H1 (cell line): ENCODE measurements around the gene BTBD1. TPM values are rescaled to one million over a fixed set of nuclear protein-coding genes. Genes with fewer than 3 reads are reported as not detected.

Experiments used
- CTCF ChIA-PET: fragments of 300-600 bp; sonication (Branson Sonifier 250); formaldehyde crosslinking; loops from one replicate; lab custom pipeline; 2021; ENCODE audit not compliant: partially characterized antibody; lab: Charles Lee
- POLR2A ChIA-PET: fragments of 300-600 bp; sonication (Branson Sonifier 250); formaldehyde crosslinking; loops from one replicate; lab custom pipeline; 2021; ENCODE audit warnings: inconsistent platforms; ENCODE audit not compliant: partially characterized antibody; lab: Charles Lee
- DNase-seq, 2 experiments: peaks; one replicate each; pipeline versions ENCODE4 v3.0.0 to v3.0.0-alpha.2; 2010 to 2022; ENCODE audit warnings: low spot score in 2 of 2, low read depth in 1 of 2, mixed read lengths in 1 of 2
- FAIRE-seq: peaks from 2 replicates; lab custom pipeline; 2011; peaks lifted over from hg19 to GRCh38; lab: Jason Lieb, UNC
- H2AFZ ChIP-seq: 2 replicates; pipeline ENCODE4 v1.8.1; 2012; ENCODE audit warnings: low read length, inconsistent platforms
- H2AK5ac ChIP-seq: 2 replicates; pipeline ENCODE4 v1.6.1; 2013; ENCODE audit warnings: low read depth, low read length
- H2BK120ac ChIP-seq: replicated peaks from 2 replicates; pipeline ENCODE3; 2013; ENCODE audit warnings: low read depth, low read length, inconsistent platforms
- H2BK12ac ChIP-seq: 2 replicates; pipeline ENCODE4 v1.6.1; 2013; ENCODE audit warnings: low read depth, low read length
- H2BK15ac ChIP-seq: 2 replicates; pipeline ENCODE4 v1.6.1; 2013; ENCODE audit warnings: low read length
- H2BK20ac ChIP-seq: 2 replicates; pipeline ENCODE4 v1.6.1; 2013; ENCODE audit warnings: low read length
- H2BK5ac ChIP-seq: 2 replicates; pipeline ENCODE4 v1.6.1; 2013; ENCODE audit warnings: low read depth, low read length
- H3K14ac ChIP-seq: 2 replicates; pipeline ENCODE4 v1.6.1; 2013; ENCODE audit warnings: inconsistent platforms; ENCODE audit not compliant: insufficient read length
- H3K18ac ChIP-seq: 2 replicates; pipeline ENCODE4 v1.6.1; 2013; ENCODE audit warnings: low read length; ENCODE audit errors: extremely low read depth
- H3K23ac ChIP-seq: 2 replicates; pipeline ENCODE4 v1.6.1; 2013; ENCODE audit warnings: inconsistent platforms; ENCODE audit not compliant: insufficient read length
- H3K23me2 ChIP-seq: 2 replicates; pipeline ENCODE4 v1.6.1; 2013; ENCODE audit warnings: low read depth, low read length
- H3K27ac ChIP-seq: 2 replicates; pipeline ENCODE4 v1.6.1; 2011; ENCODE audit warnings: low read depth, low read length, inconsistent platforms
- H3K27me3 ChIP-seq, 4 experiments: replicated peaks in 1 of 4; 1 replicate in 1 of 4; 2 replicates in 3 of 4; pipeline versions ENCODE4 v1.6.1 to v1.8.1; 2011 to 2013; ENCODE audit warnings: low read length in 3 of 4, mild to moderate bottlenecking in 3 of 4, inconsistent platforms in 2 of 4, mixed read lengths in 2 of 4, moderate library complexity in 1 of 4; ENCODE audit not compliant: control insufficient read depth in 3 of 4, insufficient read depth in 3 of 4; ENCODE audit errors: extremely low read depth in 1 of 4
- H3K36me3 ChIP-seq, 4 experiments: 2 replicates each; pipeline versions ENCODE4 v1.6.1 to v1.8.1; 2011 to 2013; ENCODE audit warnings: mild to moderate bottlenecking in 4 of 4, low read length in 3 of 4, moderate library complexity in 2 of 4, control low read depth in 1 of 4, inconsistent platforms in 1 of 4; ENCODE audit not compliant: insufficient read depth in 4 of 4, control insufficient read depth in 2 of 4
- H3K4ac ChIP-seq: replicated peaks from 2 replicates; pipeline ENCODE3; 2013; ENCODE audit warnings: low read length, low read depth, mixed read lengths, inconsistent platforms; ENCODE audit not compliant: insufficient read length
- H3K4me1 ChIP-seq, 4 experiments: replicated peaks in 1 of 4; 1 replicate in 1 of 4; 2 replicates in 3 of 4; pipeline versions ENCODE4 v1.6.1 to v1.8.1; 2011 to 2013; ENCODE audit warnings: low read length in 3 of 4, inconsistent platforms in 2 of 4, mixed read lengths in 1 of 4; ENCODE audit not compliant: insufficient read depth in 4 of 4, control insufficient read depth in 3 of 4
- H3K4me2 ChIP-seq, 2 experiments: 2 replicates each; pipeline versions ENCODE4 v1.6.1 to v1.8.1; 2011 to 2013; ENCODE audit warnings: low read depth in 2 of 2, low read length in 2 of 2, control low read depth in 1 of 2, inconsistent platforms in 1 of 2, mild to moderate bottlenecking in 1 of 2; ENCODE audit not compliant: insufficient read depth in 1 of 2
- H3K4me3 ChIP-seq, 4 experiments: fragments of 200-600, 300-600 bp in 1 of 4; sonication (generic), shearing (Covaris generic), sonication (Bioruptor Twin) in 1 of 4; 2 replicates each; pipeline versions ENCODE4 v1.5.1 to v1.8.1; 2011 to 2016; ENCODE audit warnings: low read length in 4 of 4, low read depth in 3 of 4, control low read depth in 2 of 4, inconsistent platforms in 2 of 4, mild to moderate bottlenecking in 2 of 4, mixed read lengths in 1 of 4, moderate library complexity in 1 of 4; ENCODE audit not compliant: insufficient read depth in 2 of 4; ENCODE audit errors: extremely low read depth in 1 of 4
- H3K56ac ChIP-seq: replicated peaks from 2 replicates; pipeline ENCODE3; 2013; ENCODE audit warnings: low read depth, mild to moderate bottlenecking, mixed read lengths, low read length, inconsistent platforms; ENCODE audit not compliant: insufficient read length
- H3K79me1 ChIP-seq: 2 replicates; pipeline ENCODE4 v1.6.1; 2013; ENCODE audit warnings: low read depth, low read length, control low read depth
- H3K79me2 ChIP-seq, 2 experiments: 2 replicates each; pipeline versions ENCODE4 v1.6.1 to v1.8.1; 2012 to 2013; ENCODE audit warnings: low read length in 2 of 2, mild to moderate bottlenecking in 2 of 2, inconsistent platforms in 1 of 2; ENCODE audit not compliant: insufficient read depth in 2 of 2, control insufficient read depth in 1 of 2
- H3K9ac ChIP-seq, 4 experiments: replicated peaks in 1 of 4; 1 replicate in 1 of 4; 2 replicates in 3 of 4; pipeline versions ENCODE4 v1.6.1 to v1.8.1; 2011 to 2013; ENCODE audit warnings: low read depth in 3 of 4, low read length in 3 of 4, control low read depth in 2 of 4, mild to moderate bottlenecking in 2 of 4, moderate library complexity in 2 of 4, inconsistent platforms in 1 of 4; ENCODE audit errors: extremely low read depth in 1 of 4
- H3K9me3 ChIP-seq, 2 experiments: 2 replicates each; pipeline versions ENCODE4 v1.6.1 to v1.8.1; 2012 to 2013; ENCODE audit warnings: mild to moderate bottlenecking in 2 of 2, moderate library complexity in 2 of 2, control low read depth in 1 of 2, inconsistent platforms in 1 of 2, low read depth in 1 of 2, low read length in 1 of 2, mixed read lengths in 1 of 2; ENCODE audit not compliant: insufficient read depth in 2 of 2
- H4K20me1 ChIP-seq, 2 experiments: replicated peaks in 1 of 2; 2 replicates each; pipeline versions ENCODE3 to v1.8.1; 2011 to 2013; ENCODE audit warnings: inconsistent platforms in 2 of 2, low read length in 2 of 2, mild to moderate bottlenecking in 1 of 2; ENCODE audit not compliant: insufficient read depth in 2 of 2, control insufficient read depth in 1 of 2
- H4K5ac ChIP-seq: 2 replicates; pipeline ENCODE4 v1.6.1; 2013; ENCODE audit warnings: low read length, low read depth, mixed read lengths, inconsistent platforms; ENCODE audit not compliant: insufficient read length
- H4K8ac ChIP-seq: 2 replicates; pipeline ENCODE4 v1.8.0; 2013; ENCODE audit warnings: mild to moderate bottlenecking, moderate library complexity, low read length, inconsistent platforms; ENCODE audit not compliant: insufficient read depth; ENCODE audit errors: extremely low read depth
- H4K91ac ChIP-seq: replicated peaks from 2 replicates; pipeline ENCODE3; 2013; ENCODE audit warnings: low read length, mixed read lengths, inconsistent platforms; ENCODE audit not compliant: insufficient read length
- CREB1 ChIP-seq: IDR thresholded peaks from 2 replicates; pipeline ENCODE4 v1.6.1; 2012; ENCODE audit warnings: inconsistent platforms
- NANOG ChIP-seq: IDR thresholded peaks from 2 replicates; pipeline ENCODE4 v1.6.1; 2011; ENCODE audit warnings: low read length, low read depth, mild to moderate bottlenecking, inconsistent platforms; ENCODE audit not compliant: insufficient read depth, poor library complexity, severe bottlenecking
- POU5F1 ChIP-seq: IDR thresholded peaks from 2 replicates; pipeline ENCODE4 v1.6.1; 2011; ENCODE audit warnings: low read depth, mild to moderate bottlenecking, low read length, moderate library complexity
- RNF2 ChIP-seq: fragments of 200-900, 300-1000 bp; sonication (generic); IDR thresholded peaks from 2 replicates; pipeline ENCODE4 v1.7.1; 2016; ENCODE audit warnings: borderline replicate concordance, low read depth, mild to moderate bottlenecking, antibody characterized with exemption, low read length; ENCODE audit not compliant: poor library complexity, severe bottlenecking; ENCODE audit errors: missing control alignments
- SP4 ChIP-seq: IDR thresholded peaks from 2 replicates; pipeline ENCODE4 v1.6.1; 2012; ENCODE audit warnings: low read length, inconsistent platforms
- TAF1 ChIP-seq: IDR thresholded peaks from 2 replicates; pipeline ENCODE4 v1.6.1; 2011; ENCODE audit warnings: mild to moderate bottlenecking, low read depth, low read length
- TBP ChIP-seq: IDR thresholded peaks from 2 replicates; pipeline ENCODE4 v1.6.1; 2011; ENCODE audit warnings: low read depth, low read length, improper control_type of control experiment
- YY1 ChIP-seq: IDR thresholded peaks from 2 replicates; pipeline ENCODE4 v1.6.1; 2011; ENCODE audit warnings: low read depth, mild to moderate bottlenecking, low read length
- WGBS, 2 experiments: shearing (Covaris generic) in 1 of 2; methylation state at CpG; one replicate each; pipeline versions ENCODE4 v1.1.6 to v1.1.7; 2013 to 2015; ENCODE audit warnings: low lambda C conversion rate in 2 of 2, mixed read lengths in 2 of 2, inconsistent platforms in 1 of 2, low coverage in 1 of 2, missing lambda C conversion rate in 1 of 2; ENCODE audit not compliant: insufficient replicate concordance in 2 of 2, insufficient coverage in 1 of 2, insufficient read length in 1 of 2; ENCODE audit errors: extremely low coverage in 1 of 2, missing lambda C conversion rate in 1 of 2; 5-methylcytosine and 5-hydroxymethylcytosine counted together
- polyA plus RNA-seq, 7 experiments: library from polyadenylated mRNA; depleted of rRNA in 3 of 7; stranded (reverse) in 5 of 7; unstranded in 2 of 7; fragments of >200 nt in 5 of 7; fragments of 200-250 nt in 2 of 7; gene quantifications; 1 replicate in 5 of 7; 2 replicates in 1 of 7; 4 replicates in 1 of 7; pipeline versions ENCODE4 v1.2.1 to v1.2.3, GENCODE V29; 2011 to 2013; ENCODE audit warnings: missing spikeins in 2 of 7, mixed read lengths in 2 of 7
- total RNA-seq: library from RNA; stranded (reverse); fragmentation: NEBNext Ultra II Directional; extraction: Animal tissue kit (Norgen Biotek cat#: 25700); gene quantifications from 2 replicates; pipeline ENCODE4 v1.2.1, GENCODE V29; 2021

Gene BTBD1
- total and polyA plus RNA-seq, 2 of the 8 experiments (the other 6 are each of a cell fraction or from before 2014, with no cell fraction given), result 18.6 to 39.5 TPM

- WGBS, 2 experiments, result 87% methylated on average over 3 of the region's 3 CpGs; no CpG with 5 or more reads in 1 of the 2 experiments
- no peak overlapping the region for H3K4ac ChIP-seq
Measured at GRCh38 chr15:82995938-82996337, 71.1 kb downstream of the BTBD1 start.

More at GRCh38 chr15:82995938-82996337, 71.1 kb downstream of the BTBD1 start:
- Histone ChIP-seq H2BK12ac (no peak overlapping the region), H3K27ac (no peak overlapping the region), H2BK15ac (no peak overlapping the region), H3K9me3 (peaks cover 0 to 3% of the 10 kb centered on the region in 2 experiments; a peak in 1 of 4 replicates), H2BK5ac (no peak overlapping the region), H4K5ac (no peak overlapping the region), H3K18ac (no peak overlapping the region), H3K14ac (no peak overlapping the region), H3K4me2 (no peak overlapping the region), H2AFZ (no peak overlapping the region), H4K20me1 (no peaks in the 10 kb centered on the region), H3K27me3 (no peaks in the 10 kb centered on the region), H4K91ac (no peak overlapping the region), H3K9ac (no peak overlapping the region), H3K56ac (no peak overlapping the region), H3K23ac (no peak overlapping the region), H2BK120ac (no peak overlapping the region), H3K4me3 (no peak overlapping the region), H2AK5ac (no peak overlapping the region), H3K79me2 (no peaks in the 10 kb centered on the region), H3K23me2 (no peaks in the 10 kb centered on the region), H3K79me1 (no peaks in the 10 kb centered on the region), H3K36me3 (peaks cover 0 to 2% (median 0%) of the 10 kb centered on the region in 4 experiments; a peak in 2 of 8 replicates), H3K4me1 (peaks cover 0 to 2% (median 0%) of the 10 kb centered on the region in 4 experiments; a peak in 1 of 7 replicates), H4K8ac (no peak overlapping the region), H2BK20ac (no peak overlapping the region)
- ChIA-PET POLR2A (interaction anchor here (0.7 to 1.9 kb wide), 4 partner anchors 10 to 101 kb away, joined by 3 to 9 read pairs (median 4); partner anchors contain the start of gene RAMAC), CTCF (interaction anchor here (0.6 to 1.1 kb wide), 5 partner anchors 11 to 937 kb away, joined by 3 to 4 read pairs (median 3); no protein-coding TSS in a partner anchor)
- DNase-seq (no peak), FAIRE-seq (no peak)
- no peak for TF ChIP-seq RNF2
- TF ChIP-seq NANOG, result no peak
- no peak for TF ChIP-seq YY1
- TF ChIP-seq POU5F1, result no peak
- no peak for TF ChIP-seq CREB1
- no peak for TF ChIP-seq SP4
- no peak for TF ChIP-seq TAF1
- no peak for TF ChIP-seq TBP
